K562 (cell line): Measurements from ENCODE around the gene OR2B6. TPM values are rescaled to one million over a fixed set of nuclear protein-coding genes. Genes with fewer than 3 reads are reported as not detected.

Experiments
- ATAC-seq: fragments of 200-7000 bp; cut with Tn5 transposase; 3 replicates; pipeline ENCODE4 v1.9.1; 2020; ENCODE audit warnings: moderate library complexity
- BruUV-seq: library from RNA; stranded (reverse); fragments of 400-500 nt; replicated peaks from 2 replicates; lab custom pipeline; 2021; lab: Mats Ljungman, UMichigan
- CTCF ChIA-PET: fragments of 300-600 bp; formaldehyde crosslinking; extraction: SDS; loops from one replicate; lab custom pipeline; 2021; ENCODE audit warnings: low intra/inter-chr PET ratio; lab: Yijun Ruan, JAX
- POLR2A ChIA-PET: fragments of 300-600, 350-650 bp; sonication (Branson Sonifier 250); formaldehyde crosslinking; extraction: SDS; loops from one replicate; lab custom pipeline; 2021; ENCODE audit warnings: antibody characterized with exemption, inconsistent platforms; lab: Yijun Ruan, JAX
- DNase-seq, 4 experiments: peaks; one replicate each; pipeline versions ENCODE4 v3.0.0 to v3.0.0-alpha.2; 2011 to 2018; ENCODE audit warnings: low spot score in 3 of 4, mixed read lengths in 3 of 4; ENCODE audit errors: extremely low read depth in 1 of 4
- FAIRE-seq: peaks from 2 replicates; lab custom pipeline; 2011; peaks lifted over from hg19 to GRCh38; lab: Jason Lieb, UNC
- H2AFZ ChIP-seq: 2 replicates; pipeline ENCODE4 v1.6.0; 2011; ENCODE audit warnings: low read depth, low read length, control low read depth, inconsistent platforms
- H3K27ac ChIP-seq: fragments of 200-600 bp; 3 replicates; pipeline ENCODE4 v1.8.0; 2011; ENCODE audit warnings: low read depth, mild to moderate bottlenecking, control low read depth, inconsistent platforms, low read length, moderate library complexity, mixed read lengths; ENCODE audit errors: extremely low read depth
- H3K27me3 ChIP-seq, 2 experiments: fragments of 300-600 bp in 1 of 2; 2 replicates in 1 of 2; 3 replicates in 1 of 2; pipeline versions ENCODE4 v1.6.0 to v1.8.0; 2011; ENCODE audit warnings: inconsistent platforms in 2 of 2, low read length in 2 of 2, mild to moderate bottlenecking in 1 of 2, mixed read lengths in 1 of 2, moderate library complexity in 1 of 2; ENCODE audit not compliant: control insufficient read depth in 2 of 2, insufficient read depth in 2 of 2
- H3K36me3 ChIP-seq: fragments of 300-600 bp; 3 replicates; pipeline ENCODE4 v1.8.0; 2011; ENCODE audit warnings: mild to moderate bottlenecking, low read length, inconsistent platforms; ENCODE audit not compliant: control insufficient read depth, insufficient read depth
- H3K4me1 ChIP-seq, 2 experiments: fragments of 200-600 bp in 1 of 2; replicated peaks in 1 of 2; 2 replicates in 1 of 2; 3 replicates in 1 of 2; pipeline versions ENCODE4 v1.5.1 to v1.8.0; 2011; ENCODE audit warnings: inconsistent platforms in 2 of 2, low read length in 2 of 2, mild to moderate bottlenecking in 1 of 2, mixed read lengths in 1 of 2, moderate library complexity in 1 of 2; ENCODE audit not compliant: control insufficient read depth in 2 of 2, insufficient read depth in 2 of 2
- H3K4me2 ChIP-seq: 2 replicates; pipeline ENCODE4 v1.6.1; 2011; ENCODE audit warnings: low read length, control low read depth, inconsistent platforms, mixed read lengths; ENCODE audit not compliant: insufficient read depth
- H3K4me3 ChIP-seq: fragments of 200-600 bp; sonication (generic), shearing (Covaris generic); 2 replicates; pipeline ENCODE4 v1.5.1; 2016; ENCODE audit warnings: control low read depth, inconsistent platforms
- H3K79me2 ChIP-seq: fragments of 200-600 bp; 3 replicates; pipeline ENCODE4 v1.8.0; 2011; ENCODE audit warnings: low read length, inconsistent platforms; ENCODE audit not compliant: control insufficient read depth, insufficient read depth
- H3K9ac ChIP-seq, 2 experiments: 2 replicates each; pipeline versions ENCODE4 v1.6.0 to v1.6.1; 2011; ENCODE audit warnings: low read depth in 2 of 2, low read length in 2 of 2, control low read depth in 1 of 2, inconsistent platforms in 1 of 2, mild to moderate bottlenecking in 1 of 2, mixed read lengths in 1 of 2; ENCODE audit not compliant: insufficient read depth in 1 of 2
- H3K9me1 ChIP-seq: one replicate; pipeline ENCODE4 v1.6.0; 2011; ENCODE audit warnings: inconsistent platforms, mild to moderate bottlenecking, low read length, moderate library complexity; ENCODE audit not compliant: control insufficient read depth, insufficient read depth
- H3K9me3 ChIP-seq: replicated peaks from 2 replicates; pipeline ENCODE4 v1.5.1; 2011; ENCODE audit warnings: low read depth, low read length, inconsistent platforms; ENCODE audit not compliant: control insufficient read depth, insufficient read depth
- H4K20me1 ChIP-seq: replicated peaks from 2 replicates; pipeline ENCODE4 v1.6.1; 2011; ENCODE audit warnings: low read length, inconsistent platforms, mixed read lengths; ENCODE audit not compliant: control insufficient read depth, insufficient read depth
- BCOR ChIP-seq: fragments of 450-650 bp; IDR thresholded peaks from 2 replicates; pipeline ENCODE4 v1.6.1; 2016
- BRD4 ChIP-seq: fragments of 200-600 bp; sonication (generic); IDR thresholded peaks from 2 replicates; pipeline ENCODE4 v1.6.1; 2017; ENCODE audit warnings: inconsistent platforms
- CCNT2 ChIP-seq: IDR thresholded peaks from 2 replicates; pipeline ENCODE4 v1.6.1; 2011; ENCODE audit warnings: borderline replicate concordance, low read depth, mild to moderate bottlenecking, moderate library complexity, mixed read lengths, low read length; ENCODE audit not compliant: insufficient read length; ENCODE audit errors: extremely low read depth
- RBM25 ChIP-seq: fragments of 200-400 bp; formaldehyde crosslinking; IDR thresholded peaks from 2 replicates; pipeline ENCODE4 v1.6.1; 2018; ENCODE audit warnings: low read length, low read depth, moderate library complexity; ENCODE audit not compliant: severe bottlenecking
- TRIM28 ChIP-seq: fragments of 450-650 bp; IDR thresholded peaks from 2 replicates; pipeline ENCODE4 v1.6.1; 2017
- WGBS: fragments of 100-300 bp; shearing (Covaris generic); methylation state at CpG from one replicate; pipeline ENCODE4 v1.1.6; 2016; ENCODE audit warnings: low coverage, mixed read lengths; ENCODE audit not compliant: insufficient coverage; ENCODE audit errors: missing lambda C conversion rate; 5-methylcytosine and 5-hydroxymethylcytosine counted together
- in situ Hi-C: fragments of 300-500 bp; cut with MboI; formaldehyde crosslinking; loops from 4 replicates; pipeline ENCODE4 v1.15.0; 2018; ENCODE audit warnings: inconsistent platforms, mixed read lengths
- intact Hi-C: fragments of 100-400 bp; cut with micrococcal nuclease; formaldehyde crosslinking; loops from 2 replicates; pipeline ENCODE4 v1.14.2; 2022
- polyA plus RNA-seq, 8 experiments: library from polyadenylated mRNA; depleted of rRNA in 4 of 8; stranded (reverse) in 5 of 8; unstranded in 3 of 8; fragments of >200 nt; fragmentation: Nextera tagmentation in 2 of 8; fragmentation: Illumina TruSeq in 1 of 8; extraction: Ambion mirVana in 2 of 8; extraction: Trizol in 1 of 8; gene quantifications; 2 replicates each; pipeline versions ENCODE4 v1.2.1 to v1.2.3, GENCODE V29; 2011 to 2014; ENCODE audit warnings: inconsistent platforms in 1 of 8, missing spikeins in 1 of 8
- total RNA-seq, 7 experiments: library from RNA; depleted of rRNA in 6 of 7; stranded (reverse); fragments of >200 nt in 6 of 7; fragmentation: Illumina TruSeq in 2 of 7; extraction: Trizol in 2 of 7; gene quantifications; 2 replicates each; pipeline versions ENCODE4 v1.2.1 to v1.2.3, GENCODE V29; 2011 to 2021; ENCODE audit warnings: low replicate concordance in 1 of 7
- TF ChIP-seq, protein P1 (sequence below): fragments of 250-450 bp; sonication (Bioruptor Pico); IDR thresholded peaks from 2 replicates; pipeline ENCODE4 v1.8.0; 2022; ENCODE audit warnings: inconsistent platforms, mild to moderate bottlenecking, moderate library complexity, borderline replicate concordance
- TF ChIP-seq, protein P2 (sequence below), 2 experiments: fragments of 450-650 bp; formaldehyde crosslinking in 1 of 2; IDR thresholded peaks; 2 replicates each; pipeline versions ENCODE4 v1.4.0 to v1.6.1; 2014 to 2020; ENCODE audit warnings: mild to moderate bottlenecking in 2 of 2, borderline replicate concordance in 1 of 2, low read depth in 1 of 2

OR2B6 gene
- total and polyA plus RNA-seq, 9 of the 15 experiments (the other 6 are each of a cell fraction or from before 2014, with no cell fraction given): 1.9 to 18.7 (median 4.4) TPM

DNA sequence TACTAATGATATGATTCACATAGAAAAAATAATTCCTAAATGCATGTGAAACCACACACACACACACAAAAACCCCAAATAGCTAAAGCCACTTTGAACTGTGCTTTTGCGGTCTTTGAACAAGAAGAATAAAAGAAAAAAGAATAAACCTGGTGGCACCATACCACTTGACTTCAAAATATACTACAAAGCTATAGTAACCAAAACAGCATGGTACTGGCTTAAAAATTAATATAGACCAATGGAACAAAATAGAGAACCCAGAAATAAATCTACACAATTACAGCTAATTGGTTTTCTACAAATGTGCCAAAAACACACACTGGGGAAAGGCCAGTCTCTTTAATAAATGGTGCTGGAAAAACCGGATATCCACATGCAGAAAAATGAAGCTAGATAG lies 13.4 kb downstream of the OR2B6 start:
- POLR2A ChIA-PET: interaction anchor here (1.0 to 1.6 kb wide), 2 partner anchors 11 to 15 kb away, joined by 4 to 6 read pairs; no protein-coding TSS in a partner anchor
- no peak for FAIRE-seq

More for the DNA sequence above, 13.4 kb downstream of the OR2B6 start:
- Histone ChIP-seq H3K9ac (no peak overlapping the region), H4K20me1 (no peaks in the 10 kb centered on the region), H3K4me2 (no peak overlapping the region), H2AFZ (no peak overlapping the region), H3K9me3 (no peaks in the 10 kb centered on the region; the same call in 1 of the 2 replicates), H3K4me1 (peaks cover 0 to 6% of the 10 kb centered on the region in 2 experiments; a peak in 1 of 5 replicates), H3K27me3 (no peaks in the 10 kb centered on the region), H3K36me3 (no peaks in the 10 kb centered on the region), H3K4me3 (no peak overlapping the region), H3K9me1 (no peaks in the 10 kb centered on the region), H3K79me2 (no peaks in the 10 kb centered on the region), H3K27ac (no peak overlapping the region)
- ATAC-seq (no peak), DNase-seq (no peak)
- 27% methylated on average over 2 of the region's 2 CpGs for WGBS
- intact Hi-C loops: no loop called here
- CTCF ChIA-PET: no interaction called here
- TF ChIP-seq RBM25: peak; percentile 52
- no peak for TF ChIP-seq CCNT2
- TF ChIP-seq BCOR: peak; percentile 55; the same call in 1 of the 2 replicates
- 0 out of 2 replicates have a peak, but pooled peaks have one; percentile 37 for TF ChIP-seq TRIM28
- TF ChIP-seq BRD4: no peak
- TF ChIP-seq, protein P1, sequence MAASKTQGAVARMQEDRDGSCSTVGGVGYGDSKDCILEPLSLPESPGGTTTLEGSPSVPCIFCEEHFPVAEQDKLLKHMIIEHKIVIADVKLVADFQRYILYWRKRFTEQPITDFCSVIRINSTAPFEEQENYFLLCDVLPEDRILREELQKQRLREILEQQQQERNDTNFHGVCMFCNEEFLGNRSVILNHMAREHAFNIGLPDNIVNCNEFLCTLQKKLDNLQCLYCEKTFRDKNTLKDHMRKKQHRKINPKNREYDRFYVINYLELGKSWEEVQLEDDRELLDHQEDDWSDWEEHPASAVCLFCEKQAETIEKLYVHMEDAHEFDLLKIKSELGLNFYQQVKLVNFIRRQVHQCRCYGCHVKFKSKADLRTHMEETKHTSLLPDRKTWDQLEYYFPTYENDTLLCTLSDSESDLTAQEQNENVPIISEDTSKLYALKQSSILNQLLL (CRISPR knock-in tag): no peak
- TF ChIP-seq, protein P2, sequence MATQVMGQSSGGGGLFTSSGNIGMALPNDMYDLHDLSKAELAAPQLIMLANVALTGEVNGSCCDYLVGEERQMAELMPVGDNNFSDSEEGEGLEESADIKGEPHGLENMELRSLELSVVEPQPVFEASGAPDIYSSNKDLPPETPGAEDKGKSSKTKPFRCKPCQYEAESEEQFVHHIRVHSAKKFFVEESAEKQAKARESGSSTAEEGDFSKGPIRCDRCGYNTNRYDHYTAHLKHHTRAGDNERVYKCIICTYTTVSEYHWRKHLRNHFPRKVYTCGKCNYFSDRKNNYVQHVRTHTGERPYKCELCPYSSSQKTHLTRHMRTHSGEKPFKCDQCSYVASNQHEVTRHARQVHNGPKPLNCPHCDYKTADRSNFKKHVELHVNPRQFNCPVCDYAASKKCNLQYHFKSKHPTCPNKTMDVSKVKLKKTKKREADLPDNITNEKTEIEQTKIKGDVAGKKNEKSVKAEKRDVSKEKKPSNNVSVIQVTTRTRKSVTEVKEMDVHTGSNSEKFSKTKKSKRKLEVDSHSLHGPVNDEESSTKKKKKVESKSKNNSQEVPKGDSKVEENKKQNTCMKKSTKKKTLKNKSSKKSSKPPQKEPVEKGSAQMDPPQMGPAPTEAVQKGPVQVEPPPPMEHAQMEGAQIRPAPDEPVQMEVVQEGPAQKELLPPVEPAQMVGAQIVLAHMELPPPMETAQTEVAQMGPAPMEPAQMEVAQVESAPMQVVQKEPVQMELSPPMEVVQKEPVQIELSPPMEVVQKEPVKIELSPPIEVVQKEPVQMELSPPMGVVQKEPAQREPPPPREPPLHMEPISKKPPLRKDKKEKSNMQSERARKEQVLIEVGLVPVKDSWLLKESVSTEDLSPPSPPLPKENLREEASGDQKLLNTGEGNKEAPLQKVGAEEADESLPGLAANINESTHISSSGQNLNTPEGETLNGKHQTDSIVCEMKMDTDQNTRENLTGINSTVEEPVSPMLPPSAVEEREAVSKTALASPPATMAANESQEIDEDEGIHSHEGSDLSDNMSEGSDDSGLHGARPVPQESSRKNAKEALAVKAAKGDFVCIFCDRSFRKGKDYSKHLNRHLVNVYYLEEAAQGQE (IDR thresholded peaks at IDR 0.05; ENCODE audit: borderline replicate concordance): no peak
- TF ChIP-seq, protein P2 (CRISPR knock-in tag; IDR thresholded peaks at IDR 0.05; ENCODE audit: low read depth): no peak
- BruUV-seq: no TSS peak
- in situ Hi-C loops: no loop called here
